H1 (cell line): ENCODE data around the gene GPC3. TPM values are rescaled to one million over a fixed set of nuclear protein-coding genes. Genes with fewer than 3 reads are reported as not detected.

Experiments
- CTCF ChIA-PET: fragments of 300-600 bp; sonication (Branson Sonifier 250); formaldehyde crosslinking; loops from one replicate; lab custom pipeline; 2021; ENCODE audit not compliant: partially characterized antibody; lab: Charles Lee
- POLR2A ChIA-PET: fragments of 300-600 bp; sonication (Branson Sonifier 250); formaldehyde crosslinking; loops from one replicate; lab custom pipeline; 2021; ENCODE audit warnings: inconsistent platforms; ENCODE audit not compliant: partially characterized antibody; lab: Charles Lee
- DNase-seq, 2 experiments: peaks; one replicate each; pipeline versions ENCODE4 v3.0.0 to v3.0.0-alpha.2; 2010 to 2022; ENCODE audit warnings: low spot score in 2 of 2, low read depth in 1 of 2, mixed read lengths in 1 of 2
- FAIRE-seq: peaks from 2 replicates; lab custom pipeline; 2011; peaks lifted over from hg19 to GRCh38; lab: Jason Lieb, UNC
- H2AFZ ChIP-seq: 2 replicates; pipeline ENCODE4 v1.8.1; 2012; ENCODE audit warnings: low read length, inconsistent platforms
- H2AK5ac ChIP-seq: 2 replicates; pipeline ENCODE4 v1.6.1; 2013; ENCODE audit warnings: low read depth, low read length
- H2BK120ac ChIP-seq: replicated peaks from 2 replicates; pipeline ENCODE3; 2013; ENCODE audit warnings: low read depth, low read length, inconsistent platforms
- H2BK12ac ChIP-seq: 2 replicates; pipeline ENCODE4 v1.6.1; 2013; ENCODE audit warnings: low read depth, low read length
- H2BK15ac ChIP-seq: 2 replicates; pipeline ENCODE4 v1.6.1; 2013; ENCODE audit warnings: low read length
- H2BK20ac ChIP-seq: 2 replicates; pipeline ENCODE4 v1.6.1; 2013; ENCODE audit warnings: low read length
- H2BK5ac ChIP-seq: 2 replicates; pipeline ENCODE4 v1.6.1; 2013; ENCODE audit warnings: low read depth, low read length
- H3K14ac ChIP-seq: 2 replicates; pipeline ENCODE4 v1.6.1; 2013; ENCODE audit warnings: inconsistent platforms; ENCODE audit not compliant: insufficient read length
- H3K18ac ChIP-seq: 2 replicates; pipeline ENCODE4 v1.6.1; 2013; ENCODE audit warnings: low read length; ENCODE audit errors: extremely low read depth
- H3K23ac ChIP-seq: 2 replicates; pipeline ENCODE4 v1.6.1; 2013; ENCODE audit warnings: inconsistent platforms; ENCODE audit not compliant: insufficient read length
- H3K23me2 ChIP-seq: 2 replicates; pipeline ENCODE4 v1.6.1; 2013; ENCODE audit warnings: low read depth, low read length
- H3K27ac ChIP-seq: 2 replicates; pipeline ENCODE4 v1.6.1; 2011; ENCODE audit warnings: low read depth, low read length, inconsistent platforms
- H3K27me3 ChIP-seq, 4 experiments: replicated peaks in 1 of 4; 1 replicate in 1 of 4; 2 replicates in 3 of 4; pipeline versions ENCODE4 v1.6.1 to v1.8.1; 2011 to 2013; ENCODE audit warnings: low read length in 3 of 4, mild to moderate bottlenecking in 3 of 4, inconsistent platforms in 2 of 4, mixed read lengths in 2 of 4, moderate library complexity in 1 of 4; ENCODE audit not compliant: control insufficient read depth in 3 of 4, insufficient read depth in 3 of 4; ENCODE audit errors: extremely low read depth in 1 of 4
- H3K36me3 ChIP-seq, 4 experiments: 2 replicates each; pipeline versions ENCODE4 v1.6.1 to v1.8.1; 2011 to 2013; ENCODE audit warnings: mild to moderate bottlenecking in 4 of 4, low read length in 3 of 4, moderate library complexity in 2 of 4, control low read depth in 1 of 4, inconsistent platforms in 1 of 4; ENCODE audit not compliant: insufficient read depth in 4 of 4, control insufficient read depth in 2 of 4
- H3K4ac ChIP-seq: replicated peaks from 2 replicates; pipeline ENCODE3; 2013; ENCODE audit warnings: low read length, low read depth, mixed read lengths, inconsistent platforms; ENCODE audit not compliant: insufficient read length
- H3K4me1 ChIP-seq, 4 experiments: replicated peaks in 1 of 4; 1 replicate in 1 of 4; 2 replicates in 3 of 4; pipeline versions ENCODE4 v1.6.1 to v1.8.1; 2011 to 2013; ENCODE audit warnings: low read length in 3 of 4, inconsistent platforms in 2 of 4, mixed read lengths in 1 of 4; ENCODE audit not compliant: insufficient read depth in 4 of 4, control insufficient read depth in 3 of 4
- H3K4me2 ChIP-seq, 2 experiments: 2 replicates each; pipeline versions ENCODE4 v1.6.1 to v1.8.1; 2011 to 2013; ENCODE audit warnings: low read depth in 2 of 2, low read length in 2 of 2, control low read depth in 1 of 2, inconsistent platforms in 1 of 2, mild to moderate bottlenecking in 1 of 2; ENCODE audit not compliant: insufficient read depth in 1 of 2
- H3K4me3 ChIP-seq, 4 experiments: fragments of 200-600, 300-600 bp in 1 of 4; sonication (generic), shearing (Covaris generic), sonication (Bioruptor Twin) in 1 of 4; 2 replicates each; pipeline versions ENCODE4 v1.5.1 to v1.8.1; 2011 to 2016; ENCODE audit warnings: low read length in 4 of 4, low read depth in 3 of 4, control low read depth in 2 of 4, inconsistent platforms in 2 of 4, mild to moderate bottlenecking in 2 of 4, mixed read lengths in 1 of 4, moderate library complexity in 1 of 4; ENCODE audit not compliant: insufficient read depth in 2 of 4; ENCODE audit errors: extremely low read depth in 1 of 4
- H3K56ac ChIP-seq: replicated peaks from 2 replicates; pipeline ENCODE3; 2013; ENCODE audit warnings: low read depth, mild to moderate bottlenecking, mixed read lengths, low read length, inconsistent platforms; ENCODE audit not compliant: insufficient read length
- H3K79me1 ChIP-seq: 2 replicates; pipeline ENCODE4 v1.6.1; 2013; ENCODE audit warnings: low read depth, low read length, control low read depth
- H3K79me2 ChIP-seq, 2 experiments: 2 replicates each; pipeline versions ENCODE4 v1.6.1 to v1.8.1; 2012 to 2013; ENCODE audit warnings: low read length in 2 of 2, mild to moderate bottlenecking in 2 of 2, inconsistent platforms in 1 of 2; ENCODE audit not compliant: insufficient read depth in 2 of 2, control insufficient read depth in 1 of 2
- H3K9ac ChIP-seq, 4 experiments: replicated peaks in 1 of 4; 1 replicate in 1 of 4; 2 replicates in 3 of 4; pipeline versions ENCODE4 v1.6.1 to v1.8.1; 2011 to 2013; ENCODE audit warnings: low read depth in 3 of 4, low read length in 3 of 4, control low read depth in 2 of 4, mild to moderate bottlenecking in 2 of 4, moderate library complexity in 2 of 4, inconsistent platforms in 1 of 4; ENCODE audit errors: extremely low read depth in 1 of 4
- H3K9me3 ChIP-seq, 2 experiments: 2 replicates each; pipeline versions ENCODE4 v1.6.1 to v1.8.1; 2012 to 2013; ENCODE audit warnings: mild to moderate bottlenecking in 2 of 2, moderate library complexity in 2 of 2, control low read depth in 1 of 2, inconsistent platforms in 1 of 2, low read depth in 1 of 2, low read length in 1 of 2, mixed read lengths in 1 of 2; ENCODE audit not compliant: insufficient read depth in 2 of 2
- H4K20me1 ChIP-seq, 2 experiments: replicated peaks in 1 of 2; 2 replicates each; pipeline versions ENCODE3 to v1.8.1; 2011 to 2013; ENCODE audit warnings: inconsistent platforms in 2 of 2, low read length in 2 of 2, mild to moderate bottlenecking in 1 of 2; ENCODE audit not compliant: insufficient read depth in 2 of 2, control insufficient read depth in 1 of 2
- H4K5ac ChIP-seq: 2 replicates; pipeline ENCODE4 v1.6.1; 2013; ENCODE audit warnings: low read length, low read depth, mixed read lengths, inconsistent platforms; ENCODE audit not compliant: insufficient read length
- H4K8ac ChIP-seq: 2 replicates; pipeline ENCODE4 v1.8.0; 2013; ENCODE audit warnings: mild to moderate bottlenecking, moderate library complexity, low read length, inconsistent platforms; ENCODE audit not compliant: insufficient read depth; ENCODE audit errors: extremely low read depth
- H4K91ac ChIP-seq: replicated peaks from 2 replicates; pipeline ENCODE3; 2013; ENCODE audit warnings: low read length, mixed read lengths, inconsistent platforms; ENCODE audit not compliant: insufficient read length
- ATF2 ChIP-seq: IDR thresholded peaks from 2 replicates; pipeline ENCODE4 v1.6.1; 2012; ENCODE audit warnings: low read length, inconsistent platforms
- CEBPB ChIP-seq: IDR thresholded peaks from 2 replicates; pipeline ENCODE4 v1.6.1; 2012; ENCODE audit warnings: low read depth, low read length
- CHD1 ChIP-seq: IDR thresholded peaks from 2 replicates; pipeline ENCODE4 v1.6.1; 2012; ENCODE audit warnings: low read depth, low read length, improper control_type of control experiment
- CHD2 ChIP-seq: IDR thresholded peaks from 2 replicates; pipeline ENCODE4 v1.6.1; 2012; ENCODE audit warnings: low read length, improper control_type of control experiment
- GTF2F1 ChIP-seq: IDR thresholded peaks from 2 replicates; pipeline ENCODE4 v1.6.1; 2012; ENCODE audit warnings: low read depth, low read length, improper control_type of control experiment, borderline replicate concordance
- HDAC6 ChIP-seq: IDR thresholded peaks from one replicate; pipeline ENCODE4 v1.7.1; 2012; ENCODE audit warnings: low read depth, mild to moderate bottlenecking, inconsistent platforms, low read length, moderate library complexity
- KDM4A ChIP-seq: IDR thresholded peaks from one replicate; pipeline ENCODE4 v1.7.1; 2012; ENCODE audit warnings: low read depth, mild to moderate bottlenecking, moderate library complexity, low read length, inconsistent platforms; ENCODE audit not compliant: severe bottlenecking
- POU5F1 ChIP-seq: IDR thresholded peaks from 2 replicates; pipeline ENCODE4 v1.6.1; 2011; ENCODE audit warnings: low read depth, mild to moderate bottlenecking, low read length, moderate library complexity
- RBBP5 ChIP-seq: IDR thresholded peaks from 2 replicates; pipeline ENCODE4 v1.7.1; 2012; ENCODE audit warnings: low read depth, mild to moderate bottlenecking, inconsistent platforms, low read length, moderate library complexity, borderline replicate concordance
- SIRT6 ChIP-seq: IDR thresholded peaks from one replicate; pipeline ENCODE4 v1.7.1; 2012; ENCODE audit warnings: low read length, inconsistent platforms
- SIX5 ChIP-seq: IDR thresholded peaks from 2 replicates; pipeline ENCODE4 v1.6.1; 2011; ENCODE audit warnings: mild to moderate bottlenecking, low read depth, low read length
- SP4 ChIP-seq: IDR thresholded peaks from 2 replicates; pipeline ENCODE4 v1.6.1; 2012; ENCODE audit warnings: low read length, inconsistent platforms
- TEAD4 ChIP-seq: IDR thresholded peaks from 2 replicates; pipeline ENCODE4 v1.6.1; 2012; ENCODE audit warnings: low read depth, low read length, inconsistent platforms, mixed read lengths
- ZNF274 ChIP-seq: IDR thresholded peaks from 2 replicates; pipeline ENCODE4 v1.7.0; 2012; ENCODE audit warnings: low read length, borderline replicate concordance; ENCODE audit errors: extremely low read depth
- WGBS, 2 experiments: shearing (Covaris generic) in 1 of 2; methylation state at CpG; one replicate each; pipeline versions ENCODE4 v1.1.6 to v1.1.7; 2013 to 2015; ENCODE audit warnings: low lambda C conversion rate in 2 of 2, mixed read lengths in 2 of 2, inconsistent platforms in 1 of 2, low coverage in 1 of 2, missing lambda C conversion rate in 1 of 2; ENCODE audit not compliant: insufficient replicate concordance in 2 of 2, insufficient coverage in 1 of 2, insufficient read length in 1 of 2; ENCODE audit errors: extremely low coverage in 1 of 2, missing lambda C conversion rate in 1 of 2; 5-methylcytosine and 5-hydroxymethylcytosine counted together
- polyA plus RNA-seq, 7 experiments: library from polyadenylated mRNA; depleted of rRNA in 3 of 7; stranded (reverse) in 5 of 7; unstranded in 2 of 7; fragments of >200 nt in 5 of 7; fragments of 200-250 nt in 2 of 7; gene quantifications; 1 replicate in 5 of 7; 2 replicates in 1 of 7; 4 replicates in 1 of 7; pipeline versions ENCODE4 v1.2.1 to v1.2.3, GENCODE V29; 2011 to 2013; ENCODE audit warnings: missing spikeins in 2 of 7, mixed read lengths in 2 of 7
- total RNA-seq: library from RNA; stranded (reverse); fragmentation: NEBNext Ultra II Directional; extraction: Animal tissue kit (Norgen Biotek cat#: 25700); gene quantifications from 2 replicates; pipeline ENCODE4 v1.2.1, GENCODE V29; 2021

GPC3 gene
- total and polyA plus RNA-seq, 2 of the 8 experiments (the other 6 are each of a cell fraction or from before 2014, with no cell fraction given) = 64.8 to 71.9 TPM

GRCh38 chrX:133965321-133965720, 20.1 kb downstream of the GPC3 start:
- Histone ChIP-seq H3K4me2 (no peak overlapping the region), H3K23ac (no peak overlapping the region), H2AFZ (no peak overlapping the region), H3K9me3 (no peaks in the 10 kb centered on the region), H3K27me3 (no peaks in the 10 kb centered on the region), H4K8ac (no peak overlapping the region), H3K4me1 (peaks cover 0 to 5% (median under 1%) of the 10 kb centered on the region in 4 experiments; a peak in 5 of 7 replicates), H3K36me3 (no peaks in the 10 kb centered on the region), H3K23me2 (no peaks in the 10 kb centered on the region), H2BK12ac (no peak overlapping the region), H2BK120ac (no peak overlapping the region), H2AK5ac (no peak overlapping the region), H4K5ac (no peak overlapping the region), H3K14ac (no peak overlapping the region), H3K27ac (no peak overlapping the region), H2BK15ac (no peak overlapping the region), H3K4me3 (no peak overlapping the region), H3K4ac (no peak overlapping the region), H3K9ac (no peak overlapping the region), H3K18ac (no peak overlapping the region), H4K20me1 (no peaks in the 10 kb centered on the region), H3K56ac (no peak overlapping the region), H3K79me1 (no peaks in the 10 kb centered on the region), H2BK5ac (no peak overlapping the region), H3K79me2 (no peaks in the 10 kb centered on the region; a peak in 1 of 4 replicates), H4K91ac (no peak overlapping the region), H2BK20ac (no peak overlapping the region)
- ChIA-PET CTCF (no interaction called here), POLR2A (no interaction called here)
- FAIRE-seq (no peak), DNase-seq (no peak)
- WGBS, 2 experiments = 100% methylated on average over 3 of the region's 3 CpGs; no CpG with 5 or more reads in 1 of the 2 experiments
- no peak for TF ChIP-seq KDM4A
- no peak for TF ChIP-seq HDAC6
- TF ChIP-seq ZNF274 = no peak
- TF ChIP-seq POU5F1 = no peak
- TF ChIP-seq CHD1 = no peak
- no peak for TF ChIP-seq CEBPB
- TF ChIP-seq GTF2F1 = no peak
- TF ChIP-seq SIX5 = no peak
- no peak for TF ChIP-seq CHD2
- no peak for TF ChIP-seq SP4
- no peak for TF ChIP-seq SIRT6
- TF ChIP-seq TEAD4 = no peak
- no peak for TF ChIP-seq ATF2
- TF ChIP-seq RBBP5 = no peak
